Measurements from ENCODE around the gene ITGA8. TPM values are rescaled to one million over a fixed set of nuclear protein-coding genes. Genes with fewer than 3 reads are reported as not detected.

ITGA8 gene
- total and polyA plus RNA-seq, 9 of the 15 experiments (the other 6 are each of a cell fraction or from before 2014, with no cell fraction given), result 0.01 to 0.07 (median 0.04) TPM; not detected in 5

DNA sequence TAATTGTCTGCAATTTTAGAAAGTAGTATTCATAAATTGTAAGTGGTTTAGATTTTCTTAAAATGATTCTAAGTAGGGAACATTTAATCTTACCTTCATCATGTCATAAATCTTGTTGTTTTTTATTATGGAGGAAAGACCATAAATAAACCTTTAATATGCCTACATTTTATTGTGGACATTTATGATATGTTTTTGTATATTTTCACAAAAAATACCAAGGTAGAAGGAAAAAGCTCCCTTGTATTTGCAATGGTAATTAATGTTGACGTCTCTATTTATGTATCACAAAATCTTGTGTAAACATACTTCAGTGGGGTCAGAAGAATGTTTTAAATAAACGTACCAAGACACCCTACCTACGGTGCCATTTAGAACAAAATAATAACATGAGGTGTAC lies 193.0 kb downstream of the ITGA8 start:
- Histone ChIP-seq H3K9me3 (replicated peaks; ENCODE audit: control insufficient read depth, insufficient read depth, low read depth, low read length) (no peaks in the 10 kb centered on the region), H3K4me2 (ENCODE audit: insufficient read depth, low read length) (no peak overlapping the region), H3K79me2 (ENCODE audit: control insufficient read depth, insufficient read depth, low read length) (no peaks in the 10 kb centered on the region), H2AFZ (ENCODE audit: low read depth, low read length) (no peak overlapping the region), H3K9ac (ENCODE audit: insufficient read depth in 1 of 2, low read depth in 2 of 2, low read length in 2 of 2) (no peak overlapping the region), H3K4me3 (no peak overlapping the region), H3K36me3 (ENCODE audit: control insufficient read depth, insufficient read depth, low read length) (no peaks in the 10 kb centered on the region), H3K9me1 (ENCODE audit: control insufficient read depth, insufficient read depth, low read length) (no peaks in the 10 kb centered on the region), H3K27ac (ENCODE audit: extremely low read depth, low read depth, low read length) (no peak overlapping the region), H3K27me3 (ENCODE audit: control insufficient read depth in 2 of 2, insufficient read depth in 2 of 2, low read length in 2 of 2) (no peaks in the 10 kb centered on the region; a peak in 2 of 5 replicates), H4K20me1 (replicated peaks; ENCODE audit: control insufficient read depth, insufficient read depth, low read length) (no peaks in the 10 kb centered on the region), H3K4me1 (replicated peaks in 1 of 2; ENCODE audit: control insufficient read depth in 2 of 2, insufficient read depth in 2 of 2, low read length in 2 of 2) (no peaks in the 10 kb centered on the region)
- 9% methylated on average over 3 of the region's 3 CpGs for WGBS (ENCODE audit: insufficient coverage, low coverage, missing lambda C conversion rate)
- ChIA-PET POLR2A (no interaction called here), CTCF (ENCODE audit: low intra/inter-chr PET ratio) (no interaction called here)
- no peak for DNase-seq (ENCODE audit: extremely low read depth in 1 of 4, low spot score in 3 of 4)
- no TSS peak for BruUV-seq (replicated peaks)
- in situ Hi-C loops (cut with MboI), result no loop called here
- no peak for ATAC-seq
- TF ChIP-seq ZNF212 (CRISPR knock-in tag; IDR thresholded peaks at IDR 0.05) (no peak), ZEB2 (IDR thresholded peaks at IDR 0.05) (no peak), POLR3G (IDR thresholded peaks at IDR 0.05; ENCODE audit: extremely low read depth, insufficient read length, insufficient replicate concordance) (no peak), ZNF717 (CRISPR knock-in tag; IDR thresholded peaks at IDR 0.05) (no peak), GABPA (tag; conservative IDR thresholded peaks at IDR 0.05; ENCODE audit: low read depth) (no peak), MED1 (CRISPR knock-in tag; IDR thresholded peaks at IDR 0.05; ENCODE audit: borderline replicate concordance) (no peak), ZNF232 (CRISPR knock-in tag; IDR thresholded peaks at IDR 0.05) (no peak), ZNF274 (IDR thresholded peaks at IDR 0.05; ENCODE audit: borderline replicate concordance, low read depth, low read length) (no peak), ZFP30 (CRISPR knock-in tag; IDR thresholded peaks at IDR 0.05; ENCODE audit: borderline replicate concordance) (no peak), GABPB1 (CRISPR knock-in tag; IDR thresholded peaks at IDR 0.05) (no peak), KDM1A (IDR thresholded peaks at IDR 0.05) (no peak), ESRRB (CRISPR knock-in tag; IDR thresholded peaks at IDR 0.05; ENCODE audit: borderline replicate concordance) (no peak)
- TF ChIP-seq, protein P1, sequence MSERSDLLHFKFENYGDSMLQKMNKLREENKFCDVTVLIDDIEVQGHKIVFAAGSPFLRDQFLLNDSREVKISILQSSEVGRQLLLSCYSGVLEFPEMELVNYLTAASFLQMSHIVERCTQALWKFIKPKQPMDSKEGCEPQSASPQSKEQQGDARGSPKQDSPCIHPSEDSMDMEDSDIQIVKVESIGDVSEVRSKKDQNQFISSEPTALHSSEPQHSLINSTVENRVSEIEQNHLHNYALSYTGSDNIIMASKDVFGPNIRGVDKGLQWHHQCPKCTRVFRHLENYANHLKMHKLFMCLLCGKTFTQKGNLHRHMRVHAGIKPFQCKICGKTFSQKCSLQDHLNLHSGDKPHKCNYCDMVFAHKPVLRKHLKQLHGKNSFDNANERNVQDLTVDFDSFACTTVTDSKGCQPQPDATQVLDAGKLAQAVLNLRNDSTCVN (CRISPR knock-in tag; IDR thresholded peaks at IDR 0.05), result no peak
- no peak for FAIRE-seq
- intact Hi-C loops (cut with micrococcal nuclease), result no loop called here
